Osteocyte (in vitro differentiated cells): Measurements from ENCODE around the gene C4BPB. TPM values are rescaled to one million over a fixed set of nuclear protein-coding genes. Genes with fewer than 3 reads are reported as not detected.

Source experiments
- DNase-seq: peaks from one replicate; pipeline ENCODE4 v3.0.0; 2021; ENCODE audit warnings: mixed read lengths; ENCODE audit not compliant: unreplicated experiment; ENCODE audit errors: extremely low spot score
- H3K27ac Mint-ChIP-seq: one replicate; pipeline ENCODE4 v1.8.0; 2021; ENCODE audit warnings: mild to moderate bottlenecking, mixed read lengths; ENCODE audit not compliant: unreplicated experiment
- H3K27me3 Mint-ChIP-seq: one replicate; pipeline ENCODE4 v1.8.0; 2021; ENCODE audit warnings: mixed read lengths; ENCODE audit not compliant: unreplicated experiment
- H3K36me3 Mint-ChIP-seq: one replicate; pipeline ENCODE4 v1.8.0; 2021; ENCODE audit warnings: mixed read lengths; ENCODE audit not compliant: unreplicated experiment
- H3K4me1 Mint-ChIP-seq: one replicate; pipeline ENCODE4 v1.8.0; 2021; ENCODE audit warnings: mixed read lengths; ENCODE audit not compliant: unreplicated experiment
- H3K4me3 Mint-ChIP-seq: one replicate; pipeline ENCODE4 v1.8.0; 2021; ENCODE audit warnings: mild to moderate bottlenecking, moderate library complexity, mixed read lengths; ENCODE audit not compliant: unreplicated experiment
- H3K9me3 Mint-ChIP-seq: one replicate; pipeline ENCODE4 v1.8.0; 2021; ENCODE audit warnings: mixed read lengths; ENCODE audit not compliant: unreplicated experiment
- CTCF ChIP-seq: fragments of 200-600 bp; sonication (generic); IDR thresholded peaks from 2 replicates; pipeline ENCODE4 v1.5.0; 2021; ENCODE audit warnings: antibody characterized with exemption, mild to moderate bottlenecking, moderate library complexity
- total RNA-seq: library from RNA; stranded (reverse); gene quantifications from 2 replicates; pipeline ENCODE4 v1.2.1, GENCODE V29; 2021

C4BPB gene
- total RNA-seq, 1 donor from 2014 or later = not detected

DNA sequence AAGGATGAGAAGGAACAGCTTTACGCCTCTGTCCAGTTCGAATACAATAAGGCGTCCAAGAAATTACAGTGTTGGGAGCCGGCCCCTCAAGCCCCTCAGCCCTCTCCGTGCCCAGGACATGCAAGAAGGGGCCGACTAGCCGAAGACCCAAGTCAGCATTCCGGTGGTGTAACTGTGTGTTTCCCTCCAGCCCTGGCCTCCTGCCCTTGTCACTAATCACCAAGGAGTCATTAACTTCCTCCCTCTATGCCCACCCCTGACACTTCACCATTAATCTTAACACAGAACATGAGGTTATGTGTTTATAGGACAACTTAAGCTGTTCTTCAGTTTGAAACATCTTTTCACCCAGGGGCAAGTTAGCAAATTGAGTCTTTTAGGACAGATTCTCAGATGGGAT is 16.4 kb upstream of the C4BPB start:
- no peaks in the 10 kb centered on the region for H3K27me3 Mint-ChIP-seq
- peaks cover 46% of the 10 kb centered on the region for H3K36me3 Mint-ChIP-seq
- H3K4me1 Mint-ChIP-seq = no peaks in the 10 kb centered on the region
- H3K27ac Mint-ChIP-seq = no peak overlapping the region
- H3K4me3 Mint-ChIP-seq = no peak overlapping the region
- no peaks in the 10 kb centered on the region for H3K9me3 Mint-ChIP-seq
- no peak for DNase-seq
- TF ChIP-seq CTCF = no peak

GRCh38 chr1:207073906-207074820 is 14.5 kb upstream of the C4BPB start:
- H3K27ac Mint-ChIP-seq = no peak overlapping the region
- DNase-seq = no peak
- TF ChIP-seq CTCF = no peak
- H3K27me3 Mint-ChIP-seq = no peaks in the 10 kb centered on the region
- H3K36me3 Mint-ChIP-seq = peaks cover 42% of the 10 kb centered on the region
- no peak overlapping the region for H3K4me3 Mint-ChIP-seq
- H3K9me3 Mint-ChIP-seq = no peaks in the 10 kb centered on the region
- H3K4me1 Mint-ChIP-seq = no peaks in the 10 kb centered on the region

- no peaks in the 10 kb centered on the region for H3K4me1 Mint-ChIP-seq
- peaks cover 32% of the 10 kb centered on the region for H3K36me3 Mint-ChIP-seq
- H3K9me3 Mint-ChIP-seq = no peaks in the 10 kb centered on the region
- no peak for TF ChIP-seq CTCF
- H3K4me3 Mint-ChIP-seq = no peak overlapping the region
- no peak for DNase-seq
- H3K27ac Mint-ChIP-seq = no peak overlapping the region
- peaks cover 2% of the 10 kb centered on the region for H3K27me3 Mint-ChIP-seq
Measured at GRCh38 chr1:207076181-207076955, 12.3 kb upstream of the C4BPB start.

GRCh38 chr1:207077012-207077411 is 11.6 kb upstream of the C4BPB start:
- DNase-seq = no peak
- H3K4me3 Mint-ChIP-seq = no peak overlapping the region
- H3K9me3 Mint-ChIP-seq = no peaks in the 10 kb centered on the region
- peaks cover 27% of the 10 kb centered on the region for H3K36me3 Mint-ChIP-seq
- H3K27me3 Mint-ChIP-seq = peaks cover 4% of the 10 kb centered on the region
- H3K27ac Mint-ChIP-seq = no peak overlapping the region
- TF ChIP-seq CTCF = no peak
- H3K4me1 Mint-ChIP-seq = no peaks in the 10 kb centered on the region
